Adrenal gland (tissue), 5 donors: ENCODE data around the gene PWWP2B.

Source experiments
- CTCF ChIP-seq, 6 experiments: fragments of 450-650 bp in 4 of 6; fragments of 200-600 bp in 2 of 6; sonication (generic) in 1 of 6; IDR thresholded peaks; 1 replicate in 5 of 6; 2 replicates in 1 of 6; pipeline versions ENCODE4 v1.5.1 to v1.8.0; 2016 to 2021; ENCODE audit warnings: antibody characterized with exemption in 6 of 6, mild to moderate bottlenecking in 2 of 6, moderate library complexity in 1 of 6
- POLR2A ChIP-seq, 2 donors: fragments of 450-650 bp; IDR thresholded peaks; one replicate each; pipeline ENCODE4 v1.6.1; 2017; ENCODE audit warnings: antibody characterized with exemption in 2 of 2, mild to moderate bottlenecking in 2 of 2, moderate library complexity in 1 of 2
- donor health status: DM: no; HTN: no; CAD: no.

GRCh38 chr10:132354356-132355094, 42.5 kb upstream of the PWWP2B start:
- TF ChIP-seq CTCF (IDR thresholded peaks at IDR 0.05) (no peak), POLR2A (IDR thresholded peaks at IDR 0.05) (no peak)
